ENCODE data around the gene GTF2H1. TPM values are rescaled to one million over a fixed set of nuclear protein-coding genes. Genes with fewer than 3 reads are reported as not detected.

GTF2H1 gene
- total RNA-seq, 4 donors from 2014 or later: 46.6 to 147 (median 60.0) TPM

DNA sequence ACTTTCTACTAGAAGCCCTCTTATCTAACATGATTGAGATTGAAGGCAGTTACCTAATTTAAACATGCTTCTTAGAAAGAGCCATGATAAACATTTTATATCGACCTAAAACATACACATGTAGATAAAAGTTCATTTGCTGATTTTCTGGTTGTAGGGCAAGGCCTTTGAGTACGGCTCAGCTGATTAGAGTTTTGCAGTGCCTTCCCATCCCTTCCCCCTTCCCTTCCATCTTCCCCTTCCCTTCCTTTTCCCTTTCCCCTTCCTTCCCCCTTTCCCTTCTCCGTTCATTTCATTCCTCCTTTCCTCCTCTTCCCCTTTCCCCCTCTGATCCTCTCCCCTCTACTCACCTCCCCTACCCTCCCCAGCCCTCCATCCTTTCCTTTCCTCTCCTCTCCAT lies 94.1 kb downstream of the GTF2H1 start:
- 80 to 90% methylated on average over 3 of the region's 3 CpGs for WGBS, 2 donors (ENCODE audit: low coverage in 1 of 2)
- Histone ChIP-seq H3K36me3 (no peaks in the 10 kb centered on the region), H3K9me3 (no peaks in the 10 kb centered on the region), H3K4me3 (no peak overlapping the region), H3K27ac (no peak overlapping the region), H3K27me3 (no peaks in the 10 kb centered on the region), H3K4me1 (no peaks in the 10 kb centered on the region)
- in situ Hi-C loops (cut with MboI; ENCODE audit: low pct_ligation_motif_present in 1 of 4, low pct_unique_long_range_greater_than_20kb in 1 of 4, low sequenced_read_pairs in 3 of 4): no loop called here
- DNase-seq: no peak
- intact Hi-C loops (cut with DNase I; ENCODE audit: low total_unique reads): no loop called here
- no peak for TF ChIP-seq CTCF (IDR thresholded peaks at IDR 0.05)
- no peak for TF ChIP-seq EP300 (IDR thresholded peaks at IDR 0.05; ENCODE audit: low read depth)
- no peak for TF ChIP-seq POLR2A (IDR thresholded peaks at IDR 0.05)
- TF ChIP-seq POLR2AphosphoS5 (IDR thresholded peaks at IDR 0.05): no peak

Small RNAs within 50 kb of the gene (small RNA-seq; reads per million reads assigned to genes)
- 0 to 0.55 (median 0.33) reads per million in 4 donors for gene MIR3159

Other genes with a start within 250 kb of the GTF2H1 start
- gene SAAL1, start 216.5 kb upstream of the GTF2H1 start, total RNA-seq: 10 to 100 TPM; 11.5 to 23.0 (median 12.7) TPM
- gene MRGPRX3, start 190.0 kb upstream of the GTF2H1 start, total RNA-seq: not detected
- not detected for gene MRGPRX4, start 149.7 kb upstream of the GTF2H1 start, total RNA-seq
- gene SAA4, start 85.8 kb upstream of the GTF2H1 start, total RNA-seq: not detected
- 1 to 10 TPM in 2 of 4 donors, not detected in 2; 1.1 to 4.4 TPM for gene SAA2, start 73.9 kb upstream of the GTF2H1 start, total RNA-seq
- gene SAA1, start 56.3 kb upstream of the GTF2H1 start, total RNA-seq: 10 to 100 TPM in 2 of 4 donors, 1 to 10 TPM in 1, not detected in 1; 6.0 to 38.9 (median 17.1) TPM
- gene HPS5, start 427 bp upstream of the GTF2H1 start, total RNA-seq: 10 to 100 TPM in 3 of 4 donors, 1 to 10 TPM in 1; 3.0 to 18.9 (median 14.2) TPM
- gene LDHA, start 72.0 kb downstream of the GTF2H1 start, total RNA-seq: 100 to 1,000 TPM; 292 to 386 (median 318) TPM
- gene LDHC, start 89.8 kb downstream of the GTF2H1 start, total RNA-seq: not detected
- not detected for gene LDHAL6A, start 133.3 kb downstream of the GTF2H1 start, total RNA-seq
- gene TSG101, start 204.4 kb downstream of the GTF2H1 start, total RNA-seq: 10 to 100 TPM; 32.2 to 95.8 (median 81.2) TPM

Measured in transverse colon (tissue), 4 donors.